ENCODE data around the gene ERG.

Gene ERG

DNA sequence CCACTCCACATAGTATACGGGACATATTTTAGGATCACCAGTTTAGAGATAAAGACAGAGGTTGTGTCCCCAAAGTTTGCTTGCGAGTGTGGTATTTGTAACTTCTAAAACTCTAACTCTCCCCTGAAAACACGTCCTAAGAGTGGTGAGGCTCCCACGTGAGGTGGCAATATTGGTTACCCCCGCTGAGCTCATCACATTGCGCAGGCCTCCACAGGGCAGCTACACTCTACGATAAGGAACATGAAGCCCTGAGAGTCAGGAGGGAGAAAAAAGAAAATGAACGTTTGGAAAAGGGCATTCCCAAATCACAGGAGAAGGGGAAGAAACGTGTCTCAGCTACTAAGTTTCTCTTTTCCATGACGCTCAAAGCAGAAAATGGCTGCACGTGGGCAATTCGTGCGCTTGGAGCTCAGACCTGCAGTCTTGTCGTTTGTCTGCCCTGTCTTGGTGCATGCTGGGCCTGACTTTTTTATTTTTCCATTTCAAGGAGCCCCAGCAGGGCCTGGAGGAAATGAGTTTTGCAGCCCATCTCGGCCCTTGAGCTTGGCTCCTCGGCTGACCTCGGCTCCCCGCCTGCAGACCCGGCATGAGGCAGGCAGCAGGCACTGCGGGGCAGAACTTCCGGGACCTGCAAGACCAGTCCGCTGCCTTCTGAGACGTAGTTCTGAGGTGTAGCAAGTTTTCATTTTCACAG is 25.7 kb downstream of the ERG start:
- peak; percentile 35 for DNase-seq

GRCh38 chr21:38471766-38472165 is 26.5 kb downstream of the ERG start:
- no peak for DNase-seq

DNA sequence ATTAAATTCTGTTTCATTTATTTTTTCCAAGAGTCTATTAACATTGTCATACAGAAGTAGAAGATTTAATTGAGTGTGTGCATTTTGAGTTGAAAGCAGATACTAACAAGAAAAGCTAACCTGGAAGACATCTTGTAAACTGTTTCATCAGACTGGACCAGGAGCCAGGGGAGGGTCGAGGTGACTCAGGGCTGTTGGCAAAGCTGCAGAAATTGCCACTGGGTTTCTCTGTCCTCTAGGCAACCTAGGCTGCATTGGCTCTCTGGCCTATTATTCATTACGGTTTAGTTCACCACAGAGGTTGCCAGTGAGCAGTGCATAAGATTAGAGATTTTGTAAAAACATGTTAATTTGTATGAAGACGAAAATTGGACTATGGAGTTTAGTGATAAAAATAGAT is 27.5 kb downstream of the ERG start:
- DNase-seq: no peak

- no peak for DNase-seq
Observed at GRCh38 chr21:38469642-38470041, 28.6 kb downstream of the ERG start.

DNA sequence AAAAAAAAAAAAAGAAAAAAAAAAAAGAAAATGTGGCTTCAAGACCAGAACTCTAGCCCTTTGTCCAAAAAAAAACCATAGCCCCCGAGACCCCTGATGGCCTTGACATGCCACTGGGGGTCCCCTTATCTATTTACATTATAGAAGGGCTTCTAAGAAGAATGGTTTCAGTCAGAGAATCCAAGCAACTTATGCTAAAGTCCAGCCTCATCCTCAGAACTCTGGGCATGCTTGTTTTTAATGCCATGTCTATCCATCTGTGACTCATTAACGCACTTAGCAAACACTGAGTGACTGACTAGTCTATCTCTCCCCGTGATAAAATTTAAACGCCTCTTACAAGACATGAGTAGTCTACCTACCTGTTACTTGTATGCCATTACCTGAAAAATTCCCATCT is 29.3 kb downstream of the ERG start:
- no peak for DNase-seq

GRCh38 chr21:38467911-38468310 is 30.4 kb downstream of the ERG start:
- no peak for DNase-seq

DNA sequence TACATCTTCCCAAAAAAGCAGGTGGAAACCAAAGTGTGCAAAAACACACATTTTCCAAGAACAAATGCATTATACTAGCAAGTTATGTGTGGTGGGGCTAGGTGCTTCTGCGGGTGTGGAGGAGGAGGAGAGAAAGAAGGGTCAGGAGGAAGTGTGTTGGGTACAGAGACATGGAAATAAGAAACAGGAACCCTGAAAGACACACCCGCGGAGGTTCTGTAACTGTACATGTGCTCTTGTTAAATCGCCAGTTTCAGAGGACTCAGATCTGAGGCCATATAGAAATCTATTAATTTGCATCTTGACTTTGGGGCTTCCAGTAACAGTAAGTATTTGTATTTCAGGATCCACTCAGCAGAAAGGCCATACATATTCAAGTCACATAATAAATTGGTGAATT is 30.9 kb downstream of the ERG start:
- no peak for DNase-seq

GRCh38 chr21:38460171-38460742 is 38.0 kb downstream of the ERG start:
- DNase-seq: no peak

GRCh38 chr21:38459490-38459889 is 38.8 kb downstream of the ERG start:
- no peak for DNase-seq

DNA sequence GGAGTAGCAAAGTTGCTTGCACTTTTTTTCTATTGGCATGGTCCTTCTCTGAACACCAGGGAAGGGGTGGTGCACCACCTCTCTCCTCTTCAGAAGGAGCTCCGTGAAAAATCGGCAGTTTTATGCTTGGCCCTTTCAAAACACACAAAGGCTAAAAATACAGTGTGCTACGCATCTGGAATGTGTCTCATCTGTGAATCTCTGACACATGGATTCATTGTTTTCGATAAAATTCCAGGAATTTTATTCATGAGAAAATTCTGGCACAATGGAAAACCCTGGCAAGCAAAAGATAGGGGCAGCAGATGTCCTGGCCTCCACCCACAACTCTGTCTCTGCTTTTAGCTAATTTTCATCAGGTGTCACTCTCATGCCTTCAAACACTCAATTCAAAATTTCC is 42.9 kb downstream of the ERG start:
- DNase-seq: no peak

GRCh38 chr21:38454702-38455101 is 43.6 kb downstream of the ERG start:
- DNase-seq: no peak

DNA sequence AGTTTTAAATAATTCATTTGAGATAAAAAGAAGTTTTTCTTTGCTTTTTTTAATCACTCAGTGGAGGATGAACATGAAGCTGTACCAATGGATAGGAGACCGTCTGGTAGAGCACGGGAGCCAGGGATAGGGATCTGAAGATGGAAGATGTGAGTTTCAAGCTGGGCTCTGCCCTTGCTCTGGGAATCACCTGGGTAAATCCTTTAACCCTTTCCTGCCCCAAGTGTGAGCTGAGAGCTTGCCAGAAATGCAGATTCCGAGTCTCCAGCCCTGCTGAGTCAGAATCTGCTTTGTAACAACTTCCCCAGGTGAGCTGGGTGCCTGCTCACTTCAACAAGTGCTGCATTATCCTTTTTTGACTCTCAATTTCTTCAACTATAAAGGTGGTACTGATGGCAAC is 44.1 kb downstream of the ERG start:
- DNase-seq: no peak

GRCh38 chr21:38448671-38449385 is 49.4 kb downstream of the ERG start:
- no peak for DNase-seq

GRCh38 chr21:38447611-38448010 is 50.7 kb downstream of the ERG start:
- no peak for DNase-seq

GRCh38 chr21:38444691-38445090 is 53.6 kb downstream of the ERG start:
- no peak for DNase-seq

- DNase-seq: no peak
Observed at GRCh38 chr21:38443110-38443509, 55.2 kb downstream of the ERG start.

DNA sequence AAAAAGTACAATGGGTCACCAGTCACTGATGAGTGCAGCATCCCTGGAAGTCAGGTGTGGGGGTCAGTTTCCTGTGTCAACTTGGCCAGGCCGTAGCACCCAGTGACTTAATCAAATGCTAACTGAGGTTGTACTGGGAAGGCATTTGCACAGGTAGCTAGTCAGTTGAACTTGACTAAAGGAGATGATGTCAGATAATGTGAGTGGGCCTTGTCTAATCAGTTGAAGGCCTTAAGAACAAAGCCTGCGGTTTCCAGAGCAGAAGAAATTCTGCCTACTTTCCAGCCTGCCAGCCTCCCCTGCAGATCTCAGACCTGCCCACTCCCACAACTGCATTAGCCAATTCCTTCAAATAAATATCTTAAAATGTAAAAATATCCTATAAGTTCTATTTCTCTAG is 57.1 kb downstream of the ERG start:
- DNase-seq: no peak

DNA sequence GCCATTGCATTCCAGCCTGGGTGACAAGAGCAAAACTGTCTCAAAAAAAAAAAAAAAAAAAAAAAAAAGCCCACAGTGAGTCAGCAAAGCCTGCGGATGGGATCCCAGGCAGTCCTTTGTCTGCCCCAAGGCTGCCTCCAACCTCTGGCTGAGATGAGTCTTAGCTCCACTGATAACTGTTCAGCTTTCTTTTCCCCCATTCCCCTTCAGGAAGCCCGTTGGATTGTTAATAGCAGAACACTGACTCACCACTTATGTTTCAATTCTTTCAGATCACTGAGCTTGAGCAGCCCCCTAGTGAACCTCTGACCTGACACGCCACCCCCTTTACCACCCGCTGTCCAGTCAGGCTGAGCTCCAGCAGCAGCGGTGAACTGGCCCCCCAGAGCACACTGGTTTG is 57.5 kb downstream of the ERG start:
- DNase-seq: no peak

GRCh38 chr21:38439957-38440356 is 58.3 kb downstream of the ERG start:
- no peak for DNase-seq

DNA sequence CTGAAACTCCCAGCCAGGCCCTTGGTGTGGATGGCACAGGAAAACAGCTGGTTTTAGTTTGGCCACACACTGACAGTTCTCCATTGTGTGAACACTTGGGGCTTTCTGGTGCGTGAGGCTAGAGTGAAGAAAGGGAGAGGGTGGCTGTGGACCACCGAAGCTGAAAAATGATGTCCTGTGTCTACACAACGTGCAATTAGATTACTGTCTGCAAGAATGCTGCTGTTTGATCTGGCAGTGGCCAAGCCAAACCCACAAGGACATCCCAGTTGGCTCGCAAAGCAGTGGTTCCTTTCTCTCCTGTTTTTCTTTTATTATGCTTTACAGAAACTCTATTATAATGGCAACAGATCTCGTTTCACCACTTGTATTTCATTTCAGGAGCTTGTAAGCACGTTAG is 58.9 kb downstream of the ERG start:
- DNase-seq: no peak

DNA sequence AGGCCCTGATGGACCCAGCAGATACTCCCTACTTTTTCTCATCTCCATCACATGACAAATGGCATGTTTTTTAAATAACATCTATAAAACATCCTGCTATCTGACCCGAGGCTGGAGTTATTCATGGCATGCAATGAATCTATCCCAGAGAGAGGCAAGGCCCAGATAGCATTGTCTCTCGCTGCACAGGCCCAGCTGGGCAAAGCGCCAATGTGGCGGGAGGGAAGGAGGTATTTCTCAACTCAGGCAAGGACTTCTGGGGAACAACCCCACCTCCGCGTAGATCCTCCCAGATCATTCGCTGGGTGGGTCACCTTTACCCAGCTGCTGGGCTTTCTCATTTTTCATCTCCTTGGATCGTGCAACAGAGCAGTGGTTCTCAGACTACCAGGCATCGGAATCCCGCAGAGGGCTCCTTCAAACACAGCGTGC is 59.8 kb downstream of the ERG start:
- DNase-seq: peak; percentile 35

- no peak for DNase-seq
Observed at GRCh38 chr21:38436341-38436740, 61.9 kb downstream of the ERG start.

DNA sequence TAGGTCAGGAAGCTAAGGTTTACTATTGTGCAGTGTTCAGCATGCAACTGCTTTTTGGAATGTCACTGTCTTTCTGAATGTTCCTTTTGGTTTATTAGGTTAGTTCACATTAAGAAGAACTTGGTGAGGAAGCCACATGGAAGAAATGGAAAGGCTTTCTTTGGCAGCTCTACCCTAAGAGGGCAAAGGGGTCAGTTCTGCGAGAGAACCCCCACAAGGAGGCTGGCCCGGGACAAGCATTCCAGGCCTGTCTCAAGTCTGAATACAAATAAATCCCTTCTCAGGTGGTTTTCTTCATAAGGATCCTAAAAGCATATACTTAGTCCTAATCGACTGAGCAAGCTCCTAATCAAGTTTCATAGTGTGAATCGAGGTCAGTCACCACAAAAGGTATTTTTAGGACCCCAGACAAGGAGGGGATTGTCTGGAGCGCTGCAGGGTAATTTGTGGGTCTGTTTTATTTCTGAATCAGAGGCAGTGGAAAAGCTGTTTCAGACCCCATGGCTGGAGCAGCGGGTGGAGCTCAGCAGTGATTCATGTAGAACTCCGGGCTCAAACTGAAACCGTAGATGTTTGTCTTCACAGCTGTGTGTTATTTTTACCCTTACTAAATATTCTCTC is 63.3 kb downstream of the ERG start:
- DNase-seq: peak; percentile 41

- no peak for DNase-seq
Observed at GRCh38 chr21:38433471-38433870, 64.8 kb downstream of the ERG start.
